ENCODE measurements around the gene IGLL5.
"Not testable (repeated sequence)": the region's sequence is repeated elsewhere in the genome, so short reads cannot be mapped to it uniquely, and the experiment has no call there.

The IGLL5 gene

GRCh38 chr22:22884010-22884887 lies 3.4 kb upstream of the IGLL5 start:
- peak; percentile 62 for DNase-seq (ENCODE audit: low read depth)

- no peak for DNase-seq (ENCODE audit: low read depth)
Observed at GRCh38 chr22:22884888-22885840, 2.5 kb upstream of the IGLL5 start.

GRCh38 chr22:22886546-22886945 lies 1.1 kb upstream of the IGLL5 start:
- DNase-seq (ENCODE audit: low read depth): no peak

- DNase-seq (ENCODE audit: low read depth): no peak
Observed at GRCh38 chr22:22888571-22889353, 1.1 kb downstream of the IGLL5 start.

GRCh38 chr22:22890085-22890484 lies 2.5 kb downstream of the IGLL5 start:
- DNase-seq (ENCODE audit: low read depth): no peak

GRCh38 chr22:22891139-22891621 lies 3.6 kb downstream of the IGLL5 start:
- DNase-seq (ENCODE audit: low read depth): no peak

- DNase-seq (ENCODE audit: low read depth): no peak
Observed at GRCh38 chr22:22892096-22893052, 4.8 kb downstream of the IGLL5 start.

- DNase-seq (ENCODE audit: low read depth): no peak
Observed at GRCh38 chr22:22893077-22893805, 5.6 kb downstream of the IGLL5 start.

GRCh38 chr22:22893891-22894739 lies 6.5 kb downstream of the IGLL5 start:
- DNase-seq (ENCODE audit: low read depth): no peak

GRCh38 chr22:22894740-22895731 lies 7.4 kb downstream of the IGLL5 start:
- DNase-seq (ENCODE audit: low read depth): no peak

- DNase-seq (ENCODE audit: low read depth): no peak
Observed at GRCh38 chr22:22895776-22896445, 8.3 kb downstream of the IGLL5 start.

- no peak for DNase-seq (ENCODE audit: low read depth)
Observed at GRCh38 chr22:22896601-22897000, 9.0 kb downstream of the IGLL5 start.

- DNase-seq (ENCODE audit: low read depth): no peak
Observed at GRCh38 chr22:22897091-22897490, 9.5 kb downstream of the IGLL5 start.

- no peak for DNase-seq (ENCODE audit: low read depth)
Observed at GRCh38 chr22:22897947-22898346, 10.3 kb downstream of the IGLL5 start.

GRCh38 chr22:22898411-22898950 lies 10.9 kb downstream of the IGLL5 start:
- not testable (repeated sequence) for DNase-seq (ENCODE audit: low read depth)

GRCh38 chr22:22899342-22900080 lies 11.9 kb downstream of the IGLL5 start:
- DNase-seq (ENCODE audit: low read depth): not testable (repeated sequence)
